ENCODE measurements around the gene SYT10. TPM values are rescaled to one million over a fixed set of nuclear protein-coding genes. Genes with fewer than 3 reads are reported as not detected.

The SYT10 gene
- total RNA-seq, 1 experiment from 2014 or later = not detected

DNA sequence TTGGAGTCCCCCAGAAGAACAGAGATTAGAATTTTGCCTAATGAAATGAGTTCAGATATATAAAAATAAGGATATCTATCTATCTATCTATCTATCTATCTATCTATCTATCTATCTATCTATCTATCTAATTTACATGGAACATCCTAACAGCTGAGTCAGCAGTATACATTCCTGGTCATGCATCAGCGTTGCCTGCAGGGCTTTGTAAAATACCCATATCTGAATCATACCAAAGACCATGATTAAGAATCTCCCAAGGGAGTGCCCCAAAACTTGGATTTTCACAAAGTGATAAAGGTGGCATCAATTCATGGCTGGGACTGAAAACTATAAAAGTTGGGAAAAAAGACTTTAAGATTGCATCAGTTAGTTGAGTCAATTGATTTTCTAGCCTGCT is 32.7 kb upstream of the SYT10 start:
- Histone ChIP-seq H3K4me3 (ENCODE audit: low read depth in 2 of 2, low read length in 2 of 2) (no peak overlapping the region), H3K27ac (ENCODE audit: low read length) (no peak overlapping the region), H3K9me3 (ENCODE audit: control insufficient read depth, insufficient read depth, low read depth, low read length) (no peaks in the 10 kb centered on the region; the same call in 1 of the 2 replicates), H3K27me3 (ENCODE audit: control insufficient read depth, insufficient read depth, low read length) (no peaks in the 10 kb centered on the region), H3K36me3 (ENCODE audit: control insufficient read depth, insufficient read depth, low read length) (no peaks in the 10 kb centered on the region), H3K4me1 (ENCODE audit: control insufficient read depth, insufficient read depth, low read length) (no peaks in the 10 kb centered on the region)
- BruUV-seq (replicated peaks) = no TSS peak
- TF ChIP-seq TCF7L2 (IDR thresholded peaks at IDR 0.05; ENCODE audit: low read depth, low read length) (no peak), POLR2AphosphoS5 (IDR thresholded peaks at IDR 0.05; ENCODE audit: low read depth, low read length) (no peak), SIN3A (IDR thresholded peaks at IDR 0.05; ENCODE audit: borderline replicate concordance, insufficient read depth, low read depth, low read length) (no peak)
- TF ChIP-seq, protein P1, sequence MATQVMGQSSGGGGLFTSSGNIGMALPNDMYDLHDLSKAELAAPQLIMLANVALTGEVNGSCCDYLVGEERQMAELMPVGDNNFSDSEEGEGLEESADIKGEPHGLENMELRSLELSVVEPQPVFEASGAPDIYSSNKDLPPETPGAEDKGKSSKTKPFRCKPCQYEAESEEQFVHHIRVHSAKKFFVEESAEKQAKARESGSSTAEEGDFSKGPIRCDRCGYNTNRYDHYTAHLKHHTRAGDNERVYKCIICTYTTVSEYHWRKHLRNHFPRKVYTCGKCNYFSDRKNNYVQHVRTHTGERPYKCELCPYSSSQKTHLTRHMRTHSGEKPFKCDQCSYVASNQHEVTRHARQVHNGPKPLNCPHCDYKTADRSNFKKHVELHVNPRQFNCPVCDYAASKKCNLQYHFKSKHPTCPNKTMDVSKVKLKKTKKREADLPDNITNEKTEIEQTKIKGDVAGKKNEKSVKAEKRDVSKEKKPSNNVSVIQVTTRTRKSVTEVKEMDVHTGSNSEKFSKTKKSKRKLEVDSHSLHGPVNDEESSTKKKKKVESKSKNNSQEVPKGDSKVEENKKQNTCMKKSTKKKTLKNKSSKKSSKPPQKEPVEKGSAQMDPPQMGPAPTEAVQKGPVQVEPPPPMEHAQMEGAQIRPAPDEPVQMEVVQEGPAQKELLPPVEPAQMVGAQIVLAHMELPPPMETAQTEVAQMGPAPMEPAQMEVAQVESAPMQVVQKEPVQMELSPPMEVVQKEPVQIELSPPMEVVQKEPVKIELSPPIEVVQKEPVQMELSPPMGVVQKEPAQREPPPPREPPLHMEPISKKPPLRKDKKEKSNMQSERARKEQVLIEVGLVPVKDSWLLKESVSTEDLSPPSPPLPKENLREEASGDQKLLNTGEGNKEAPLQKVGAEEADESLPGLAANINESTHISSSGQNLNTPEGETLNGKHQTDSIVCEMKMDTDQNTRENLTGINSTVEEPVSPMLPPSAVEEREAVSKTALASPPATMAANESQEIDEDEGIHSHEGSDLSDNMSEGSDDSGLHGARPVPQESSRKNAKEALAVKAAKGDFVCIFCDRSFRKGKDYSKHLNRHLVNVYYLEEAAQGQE (IDR thresholded peaks at IDR 0.05; ENCODE audit: insufficient read depth in 1 of 2, low read depth in 2 of 2, low read length in 1 of 2) = no peak
- TF ChIP-seq, protein P2, sequence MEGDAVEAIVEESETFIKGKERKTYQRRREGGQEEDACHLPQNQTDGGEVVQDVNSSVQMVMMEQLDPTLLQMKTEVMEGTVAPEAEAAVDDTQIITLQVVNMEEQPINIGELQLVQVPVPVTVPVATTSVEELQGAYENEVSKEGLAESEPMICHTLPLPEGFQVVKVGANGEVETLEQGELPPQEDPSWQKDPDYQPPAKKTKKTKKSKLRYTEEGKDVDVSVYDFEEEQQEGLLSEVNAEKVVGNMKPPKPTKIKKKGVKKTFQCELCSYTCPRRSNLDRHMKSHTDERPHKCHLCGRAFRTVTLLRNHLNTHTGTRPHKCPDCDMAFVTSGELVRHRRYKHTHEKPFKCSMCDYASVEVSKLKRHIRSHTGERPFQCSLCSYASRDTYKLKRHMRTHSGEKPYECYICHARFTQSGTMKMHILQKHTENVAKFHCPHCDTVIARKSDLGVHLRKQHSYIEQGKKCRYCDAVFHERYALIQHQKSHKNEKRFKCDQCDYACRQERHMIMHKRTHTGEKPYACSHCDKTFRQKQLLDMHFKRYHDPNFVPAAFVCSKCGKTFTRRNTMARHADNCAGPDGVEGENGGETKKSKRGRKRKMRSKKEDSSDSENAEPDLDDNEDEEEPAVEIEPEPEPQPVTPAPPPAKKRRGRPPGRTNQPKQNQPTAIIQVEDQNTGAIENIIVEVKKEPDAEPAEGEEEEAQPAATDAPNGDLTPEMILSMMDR (IDR thresholded peaks at IDR 0.05) = no peak
- POLR2A ChIA-PET = no interaction called here
- intact Hi-C loops (cut with micrococcal nuclease; ENCODE audit: unreplicated experiment) = loop anchor here (10.0 kb wide), 1 partner anchor 77 kb away; no protein-coding TSS in a partner anchor
- in situ Hi-C loops (cut with HindIII; ENCODE audit: low pct_unique_long_range_greater_than_20kb, low sequenced_read_pairs) = no loop called here
- no peak for ATAC-seq
- CTCF ChIA-PET = no interaction called here
- DNase-seq (ENCODE audit: low read depth, low spot score) = no peak

DNA sequence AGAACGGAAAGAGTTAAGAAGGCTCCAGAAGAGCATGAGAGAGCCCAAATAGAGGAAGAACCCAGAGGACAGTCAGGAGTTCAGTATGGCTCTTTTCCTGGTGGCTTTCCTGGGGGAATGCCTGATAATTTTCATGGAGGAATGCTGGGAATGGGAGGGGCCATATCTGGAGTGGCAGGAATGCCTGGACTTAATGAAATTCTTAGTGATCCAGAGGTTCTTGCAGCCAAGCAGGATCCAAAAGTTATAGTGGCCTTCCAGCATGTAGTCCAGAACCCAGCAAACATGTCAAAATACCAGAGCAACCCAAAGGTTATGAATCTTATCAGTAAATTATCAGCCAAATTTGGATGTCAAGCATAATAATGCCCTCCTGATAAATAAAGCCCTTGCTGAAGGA is 15.5 kb upstream of the SYT10 start:
- CTCF ChIA-PET = no interaction called here

More for the DNA sequence above, 15.5 kb upstream of the SYT10 start:
- Histone ChIP-seq H3K36me3 (ENCODE audit: control insufficient read depth, insufficient read depth, low read length) (no peaks in the 10 kb centered on the region), H3K4me3 (ENCODE audit: low read depth in 2 of 2, low read length in 2 of 2) (no peak overlapping the region), H3K27ac (ENCODE audit: low read length) (no peak overlapping the region), H3K27me3 (ENCODE audit: control insufficient read depth, insufficient read depth, low read length) (no peaks in the 10 kb centered on the region), H3K4me1 (ENCODE audit: control insufficient read depth, insufficient read depth, low read length) (no peaks in the 10 kb centered on the region), H3K9me3 (ENCODE audit: control insufficient read depth, insufficient read depth, low read depth, low read length) (no peaks in the 10 kb centered on the region; the same call in 1 of the 2 replicates)
- BruUV-seq (replicated peaks) = no TSS peak
- ATAC-seq (no peak), DNase-seq (ENCODE audit: low read depth, low spot score) (no peak)
- POLR2A ChIA-PET = no interaction called here
- TF ChIP-seq SIN3A (IDR thresholded peaks at IDR 0.05; ENCODE audit: borderline replicate concordance, insufficient read depth, low read depth, low read length) (no peak), POLR2AphosphoS5 (IDR thresholded peaks at IDR 0.05; ENCODE audit: low read depth, low read length) (no peak), TCF7L2 (IDR thresholded peaks at IDR 0.05; ENCODE audit: low read depth, low read length) (no peak)
- TF ChIP-seq, protein P2 (IDR thresholded peaks at IDR 0.05) = no peak
- TF ChIP-seq, protein P1 (IDR thresholded peaks at IDR 0.05; ENCODE audit: insufficient read depth in 1 of 2, low read depth in 2 of 2, low read length in 1 of 2) = no peak
- in situ Hi-C loops (cut with HindIII; ENCODE audit: low pct_unique_long_range_greater_than_20kb, low sequenced_read_pairs) = no loop called here
- intact Hi-C loops (cut with micrococcal nuclease; ENCODE audit: unreplicated experiment) = no loop called here

All from Panc1 (cell line).